WTC11 (cell line): ENCODE data around the gene SMAD3. TPM values are rescaled to one million over a fixed set of nuclear protein-coding genes. Genes with fewer than 3 reads are reported as not detected.
A peak's percentile ranks its signal among the peaks of the same experiment; 100 is the strongest.

Experiments used
- ATAC-seq: fragments of 200-7000 bp; cut with Tn5 transposase; 2 replicates; pipeline ENCODE4 v1.10.0; 2021; ENCODE audit warnings: mild to moderate bottlenecking, moderate library complexity
- CTCF ChIA-PET: fragments of 300-600 bp; sonication (Branson Sonifier 250); formaldehyde crosslinking; loops from one replicate; lab custom pipeline; 2021; ENCODE audit warnings: antibody characterized with exemption; lab: Charles Lee
- POLR2A ChIA-PET: fragments of 350-600 bp; sonication (Branson Sonifier 250); formaldehyde crosslinking; loops from one replicate; lab custom pipeline; 2021; ENCODE audit warnings: antibody characterized with exemption; lab: Charles Lee
- DNase-seq: peaks from one replicate; pipeline ENCODE4 v3.0.0; 2021; ENCODE audit warnings: low spot score
- H3K27ac Mint-ChIP-seq: 2 replicates; pipeline ENCODE4 v1.8.0; 2021; ENCODE audit warnings: mixed read lengths
- H3K27me3 Mint-ChIP-seq: 2 replicates; pipeline ENCODE4 v1.8.0; 2021; ENCODE audit warnings: low read depth, mild to moderate bottlenecking, moderate library complexity, mixed read lengths
- H3K36me3 Mint-ChIP-seq: 2 replicates; pipeline ENCODE4 v1.8.0; 2021; ENCODE audit warnings: mixed read lengths
- H3K4me1 Mint-ChIP-seq: 2 replicates; pipeline ENCODE4 v1.8.0; 2022; ENCODE audit warnings: mixed read lengths
- H3K4me3 Mint-ChIP-seq: 2 replicates; pipeline ENCODE4 v1.8.0; 2021; ENCODE audit warnings: mild to moderate bottlenecking, moderate library complexity, mixed read lengths
- H3K9me3 Mint-ChIP-seq: 2 replicates; pipeline ENCODE4 v1.8.0; 2021; ENCODE audit warnings: mixed read lengths
- CREB1 ChIP-seq: sonication (generic); formaldehyde crosslinking; IDR thresholded peaks from 2 replicates; pipeline ENCODE4 v1.8.0; 2023; ENCODE audit warnings: mild to moderate bottlenecking, missing genetic modification reagents
- CTCF ChIP-seq: fragments of 200-600 bp; IDR thresholded peaks from 2 replicates; pipeline ENCODE4 v1.8.0; 2022; ENCODE audit warnings: antibody characterized with exemption
- E2F1 ChIP-seq: sonication (generic); formaldehyde crosslinking; IDR thresholded peaks from 2 replicates; pipeline ENCODE4 v1.8.0; 2022; ENCODE audit warnings: mild to moderate bottlenecking, missing genetic modification reagents
- ELF4 ChIP-seq: sonication (generic); formaldehyde crosslinking; IDR thresholded peaks from 2 replicates; pipeline ENCODE4 v1.8.1; 2022; ENCODE audit warnings: low read depth, mild to moderate bottlenecking, moderate library complexity, missing genetic modification reagents
- JAZF1 ChIP-seq: fragments of 250-450 bp; sonication (Bioruptor Pico); IDR thresholded peaks from 2 replicates; pipeline ENCODE4 v1.9.0; 2021; ENCODE audit warnings: moderate library complexity, mild to moderate bottlenecking, inconsistent platforms
- NR1H2 ChIP-seq: sonication (generic); formaldehyde crosslinking; IDR thresholded peaks from 2 replicates; pipeline ENCODE4 v1.9.0; 2021; ENCODE audit warnings: mild to moderate bottlenecking, moderate library complexity, missing genetic modification reagents
- TCF7 ChIP-seq: sonication (generic); formaldehyde crosslinking; IDR thresholded peaks from 2 replicates; pipeline ENCODE4 v1.8.0; 2022; ENCODE audit warnings: mild to moderate bottlenecking, low read depth, missing genetic modification reagents, moderate library complexity
- ZBTB21 ChIP-seq: sonication (generic); formaldehyde crosslinking; IDR thresholded peaks from 2 replicates; pipeline ENCODE4 v1.8.1; 2023; ENCODE audit warnings: mild to moderate bottlenecking, missing genetic modification reagents, borderline replicate concordance
- ZMAT4 ChIP-seq: fragments of 250-450 bp; sonication (Bioruptor Pico); IDR thresholded peaks from 2 replicates; pipeline ENCODE4 v1.9.0; 2021; ENCODE audit warnings: mild to moderate bottlenecking
- ZNF671 ChIP-seq: fragments of 250-450 bp; sonication (Bioruptor Pico); IDR thresholded peaks from 2 replicates; pipeline ENCODE4 v1.8.0; 2021; ENCODE audit warnings: mild to moderate bottlenecking
- total RNA-seq: library from RNA; stranded (reverse); gene quantifications from 3 replicates; pipeline ENCODE4 v1.2.3, GENCODE V29; 2021
- TF ChIP-seq, protein P1 (sequence below): sonication (generic); formaldehyde crosslinking; IDR thresholded peaks from 2 replicates; pipeline ENCODE4 v1.8.1; 2022; ENCODE audit warnings: low read depth, mild to moderate bottlenecking, moderate library complexity, missing genetic modification reagents, borderline replicate concordance
- TF ChIP-seq, protein P2 (sequence below): sonication (generic); formaldehyde crosslinking; IDR thresholded peaks from 2 replicates; pipeline ENCODE4 v1.8.0; 2023; ENCODE audit warnings: mild to moderate bottlenecking, missing genetic modification reagents
- TF ChIP-seq, protein P3 (sequence below): sonication (generic); formaldehyde crosslinking; IDR thresholded peaks from 2 replicates; pipeline ENCODE4 v1.8.0; 2022; ENCODE audit warnings: missing genetic modification reagents
- TF ChIP-seq, protein P4 (sequence below): sonication (generic); formaldehyde crosslinking; IDR thresholded peaks from 2 replicates; pipeline ENCODE4 v1.8.1; 2022; ENCODE audit warnings: mild to moderate bottlenecking, moderate library complexity, missing genetic modification reagents

Gene SMAD3
- total RNA-seq, 1 experiment from 2014 or later = 34.6 TPM

- no peaks in the 10 kb centered on the region for H3K9me3 Mint-ChIP-seq
- DNase-seq = no peak
- H3K4me1 Mint-ChIP-seq = peaks cover 88% of the 10 kb centered on the region
- no peak for ATAC-seq
- CTCF ChIA-PET = interaction anchor here (1.2 kb wide), 1 partner anchor 141 kb away, joined by 5 read pairs; no protein-coding TSS in a partner anchor
- no peaks in the 10 kb centered on the region for H3K27me3 Mint-ChIP-seq
- peak overlapping the region; percentile 80 for H3K27ac Mint-ChIP-seq
- 0 out of 2 replicates have a peak, but pooled peaks cover 4% of the 10 kb centered on the region for H3K36me3 Mint-ChIP-seq
- no peak for TF ChIP-seq CTCF
- no peak for TF ChIP-seq CREB1
- TF ChIP-seq, protein P1, sequence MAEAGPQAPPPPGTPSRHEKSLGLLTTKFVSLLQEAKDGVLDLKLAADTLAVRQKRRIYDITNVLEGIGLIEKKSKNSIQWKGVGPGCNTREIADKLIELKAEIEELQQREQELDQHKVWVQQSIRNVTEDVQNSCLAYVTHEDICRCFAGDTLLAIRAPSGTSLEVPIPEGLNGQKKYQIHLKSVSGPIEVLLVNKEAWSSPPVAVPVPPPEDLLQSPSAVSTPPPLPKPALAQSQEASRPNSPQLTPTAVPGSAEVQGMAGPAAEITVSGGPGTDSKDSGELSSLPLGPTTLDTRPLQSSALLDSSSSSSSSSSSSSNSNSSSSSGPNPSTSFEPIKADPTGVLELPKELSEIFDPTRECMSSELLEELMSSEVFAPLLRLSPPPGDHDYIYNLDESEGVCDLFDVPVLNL (CRISPR knock-in tag) = no peak
- TF ChIP-seq ELF4 = no peak
- TF ChIP-seq, protein P2, sequence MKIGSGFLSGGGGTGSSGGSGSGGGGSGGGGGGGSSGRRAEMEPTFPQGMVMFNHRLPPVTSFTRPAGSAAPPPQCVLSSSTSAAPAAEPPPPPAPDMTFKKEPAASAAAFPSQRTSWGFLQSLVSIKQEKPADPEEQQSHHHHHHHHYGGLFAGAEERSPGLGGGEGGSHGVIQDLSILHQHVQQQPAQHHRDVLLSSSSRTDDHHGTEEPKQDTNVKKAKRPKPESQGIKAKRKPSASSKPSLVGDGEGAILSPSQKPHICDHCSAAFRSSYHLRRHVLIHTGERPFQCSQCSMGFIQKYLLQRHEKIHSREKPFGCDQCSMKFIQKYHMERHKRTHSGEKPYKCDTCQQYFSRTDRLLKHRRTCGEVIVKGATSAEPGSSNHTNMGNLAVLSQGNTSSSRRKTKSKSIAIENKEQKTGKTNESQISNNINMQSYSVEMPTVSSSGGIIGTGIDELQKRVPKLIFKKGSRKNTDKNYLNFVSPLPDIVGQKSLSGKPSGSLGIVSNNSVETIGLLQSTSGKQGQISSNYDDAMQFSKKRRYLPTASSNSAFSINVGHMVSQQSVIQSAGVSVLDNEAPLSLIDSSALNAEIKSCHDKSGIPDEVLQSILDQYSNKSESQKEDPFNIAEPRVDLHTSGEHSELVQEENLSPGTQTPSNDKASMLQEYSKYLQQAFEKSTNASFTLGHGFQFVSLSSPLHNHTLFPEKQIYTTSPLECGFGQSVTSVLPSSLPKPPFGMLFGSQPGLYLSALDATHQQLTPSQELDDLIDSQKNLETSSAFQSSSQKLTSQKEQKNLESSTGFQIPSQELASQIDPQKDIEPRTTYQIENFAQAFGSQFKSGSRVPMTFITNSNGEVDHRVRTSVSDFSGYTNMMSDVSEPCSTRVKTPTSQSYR (CRISPR knock-in tag) = no peak
- TF ChIP-seq NR1H2 (CRISPR knock-in tag) = no peak
- no peak for TF ChIP-seq ZMAT4 (CRISPR knock-in tag)
- no peak for TF ChIP-seq ZBTB21 (CRISPR knock-in tag)
- TF ChIP-seq, protein P3, sequence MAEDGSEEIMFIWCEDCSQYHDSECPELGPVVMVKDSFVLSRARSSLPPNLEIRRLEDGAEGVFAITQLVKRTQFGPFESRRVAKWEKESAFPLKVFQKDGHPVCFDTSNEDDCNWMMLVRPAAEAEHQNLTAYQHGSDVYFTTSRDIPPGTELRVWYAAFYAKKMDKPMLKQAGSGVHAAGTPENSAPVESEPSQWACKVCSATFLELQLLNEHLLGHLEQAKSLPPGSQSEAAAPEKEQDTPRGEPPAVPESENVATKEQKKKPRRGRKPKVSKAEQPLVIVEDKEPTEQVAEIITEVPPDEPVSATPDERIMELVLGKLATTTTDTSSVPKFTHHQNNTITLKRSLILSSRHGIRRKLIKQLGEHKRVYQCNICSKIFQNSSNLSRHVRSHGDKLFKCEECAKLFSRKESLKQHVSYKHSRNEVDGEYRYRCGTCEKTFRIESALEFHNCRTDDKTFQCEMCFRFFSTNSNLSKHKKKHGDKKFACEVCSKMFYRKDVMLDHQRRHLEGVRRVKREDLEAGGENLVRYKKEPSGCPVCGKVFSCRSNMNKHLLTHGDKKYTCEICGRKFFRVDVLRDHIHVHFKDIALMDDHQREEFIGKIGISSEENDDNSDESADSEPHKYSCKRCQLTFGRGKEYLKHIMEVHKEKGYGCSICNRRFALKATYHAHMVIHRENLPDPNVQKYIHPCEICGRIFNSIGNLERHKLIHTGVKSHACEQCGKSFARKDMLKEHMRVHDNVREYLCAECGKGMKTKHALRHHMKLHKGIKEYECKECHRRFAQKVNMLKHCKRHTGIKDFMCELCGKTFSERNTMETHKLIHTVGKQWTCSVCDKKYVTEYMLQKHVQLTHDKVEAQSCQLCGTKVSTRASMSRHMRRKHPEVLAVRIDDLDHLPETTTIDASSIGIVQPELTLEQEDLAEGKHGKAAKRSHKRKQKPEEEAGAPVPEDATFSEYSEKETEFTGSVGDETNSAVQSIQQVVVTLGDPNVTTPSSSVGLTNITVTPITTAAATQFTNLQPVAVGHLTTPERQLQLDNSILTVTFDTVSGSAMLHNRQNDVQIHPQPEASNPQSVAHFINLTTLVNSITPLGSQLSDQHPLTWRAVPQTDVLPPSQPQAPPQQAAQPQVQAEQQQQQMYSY (CRISPR knock-in tag) = no peak
- TF ChIP-seq JAZF1 (CRISPR knock-in tag) = no peak
- no peak for TF ChIP-seq ZNF671 (CRISPR knock-in tag)
- no peak for TF ChIP-seq TCF7 (CRISPR knock-in tag)
- TF ChIP-seq, protein P4, sequence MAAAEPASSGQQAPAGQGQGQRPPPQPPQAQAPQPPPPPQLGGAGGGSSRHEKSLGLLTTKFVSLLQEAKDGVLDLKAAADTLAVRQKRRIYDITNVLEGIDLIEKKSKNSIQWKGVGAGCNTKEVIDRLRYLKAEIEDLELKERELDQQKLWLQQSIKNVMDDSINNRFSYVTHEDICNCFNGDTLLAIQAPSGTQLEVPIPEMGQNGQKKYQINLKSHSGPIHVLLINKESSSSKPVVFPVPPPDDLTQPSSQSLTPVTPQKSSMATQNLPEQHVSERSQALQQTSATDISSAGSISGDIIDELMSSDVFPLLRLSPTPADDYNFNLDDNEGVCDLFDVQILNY (CRISPR knock-in tag) = no peak
- no peak for TF ChIP-seq E2F1 (CRISPR knock-in tag)
- TF ChIP-seq, all 79 proteins: peak for 0
- no peak overlapping the region for H3K4me3 Mint-ChIP-seq
- POLR2A ChIA-PET = no interaction called here
Measured at GRCh38 chr15:67087507-67088172, 22.2 kb downstream of the SMAD3 start.
